Subcutaneous abdominal adipose tissue (tissue), 5 donors: ENCODE results near the gene TMPRSS15.

Source experiments
- H3K27ac ChIP-seq: one replicate; pipeline ENCODE4 v1.7.0; 2013; ENCODE audit warnings: low read depth, mild to moderate bottlenecking, inconsistent platforms, low read length, moderate library complexity
- H3K27me3 ChIP-seq, 5 donors: one replicate each; pipeline ENCODE4 v1.7.0; 2013; ENCODE audit warnings: low read length in 5 of 5, inconsistent platforms in 1 of 5; ENCODE audit not compliant: control insufficient read depth in 5 of 5, insufficient read depth in 4 of 5
- H3K36me3 ChIP-seq, 5 donors: one replicate each; pipeline ENCODE4 v1.7.0; 2013; ENCODE audit warnings: low read length in 5 of 5; ENCODE audit not compliant: control insufficient read depth in 5 of 5, insufficient read depth in 5 of 5
- H3K4me1 ChIP-seq, 5 donors: one replicate each; pipeline ENCODE4 v1.7.0; 2013; ENCODE audit warnings: low read length in 5 of 5, mild to moderate bottlenecking in 3 of 5, moderate library complexity in 1 of 5; ENCODE audit not compliant: control insufficient read depth in 5 of 5, insufficient read depth in 5 of 5
- H3K4me3 ChIP-seq, 5 donors: one replicate each; pipeline ENCODE4 v1.7.0; 2013; ENCODE audit warnings: low read length in 5 of 5, low read depth in 1 of 5
- H3K9ac ChIP-seq, 5 donors: one replicate each; pipeline ENCODE4 v1.7.0; 2013; ENCODE audit warnings: low read length in 5 of 5, mild to moderate bottlenecking in 4 of 5, moderate library complexity in 3 of 5
- H3K9me3 ChIP-seq, 5 donors: one replicate each; pipeline ENCODE4 v1.7.0; 2013; ENCODE audit warnings: low read length in 5 of 5; ENCODE audit not compliant: control insufficient read depth in 5 of 5
- donor health status: healthy.
- donor health status: healthy.
- donor health status: healthy.
- donor health status: healthy.
- donor health status: healthy.

Gene TMPRSS15

GRCh38 chr21:18403735-18404450, at the start of gene TMPRSS15:
Gene TMPRSS15 (minus strand): TSS chr21:18403785. CDS start chr21:18403622, 163 bp downstream.
- H3K9me3 ChIP-seq, result peaks cover 0 to 6% (median 0%) of the 10 kb centered on the region in 5 donors
- H3K36me3 ChIP-seq, result no peaks in the 10 kb centered on the region
- no peak within 1 kb of the TSS for H3K4me3 ChIP-seq
- H3K27me3 ChIP-seq, result no peaks in the 10 kb centered on the region
- no peaks in the 10 kb centered on the region for H3K4me1 ChIP-seq
- no peak within 1 kb of the TSS for H3K9ac ChIP-seq
- H3K27ac ChIP-seq, result no peak within 1 kb of the TSS

GRCh38 chr21:18451670-18452069, 48.1 kb upstream of the TMPRSS15 start:
- Histone ChIP-seq H3K4me1 (no peaks in the 10 kb centered on the region), H3K9me3 (no peaks in the 10 kb centered on the region), H3K9ac (no peak overlapping the region), H3K36me3 (no peaks in the 10 kb centered on the region), H3K27ac (no peak overlapping the region), H3K27me3 (no peaks in the 10 kb centered on the region), H3K4me3 (no peak overlapping the region)

GRCh38 chr21:18449605-18450550, 46.3 kb upstream of the TMPRSS15 start:
- Histone ChIP-seq H3K27ac (no peak overlapping the region), H3K4me1 (no peaks in the 10 kb centered on the region), H3K9ac (no peak overlapping the region), H3K27me3 (no peaks in the 10 kb centered on the region), H3K9me3 (peaks cover 0 to 2% (median 0%) of the 10 kb centered on the region in 5 donors), H3K4me3 (no peak overlapping the region), H3K36me3 (no peaks in the 10 kb centered on the region)

- H3K36me3 ChIP-seq, result no peaks in the 10 kb centered on the region
- no peak overlapping the region for H3K27ac ChIP-seq
- H3K4me1 ChIP-seq, result no peaks in the 10 kb centered on the region
- H3K4me3 ChIP-seq, result no peak overlapping the region
- H3K27me3 ChIP-seq, result no peaks in the 10 kb centered on the region
- peaks cover 0 to 2% (median 0%) of the 10 kb centered on the region in 5 donors for H3K9me3 ChIP-seq
- H3K9ac ChIP-seq, result no peak overlapping the region
These were observed 40.1 kb upstream of the TMPRSS15 start for GRCh38 chr21:18443701-18444100.

GRCh38 chr21:18443085-18443484, 39.5 kb upstream of the TMPRSS15 start:
- Histone ChIP-seq H3K36me3 (no peaks in the 10 kb centered on the region), H3K4me3 (no peak overlapping the region), H3K9me3 (peaks cover 0 to 2% (median 0%) of the 10 kb centered on the region in 5 donors), H3K9ac (no peak overlapping the region), H3K27ac (no peak overlapping the region), H3K27me3 (no peaks in the 10 kb centered on the region), H3K4me1 (no peaks in the 10 kb centered on the region)

- Histone ChIP-seq H3K4me1 (peaks cover 0 to 9% (median 0%) of the 10 kb centered on the region in 5 donors), H3K9me3 (no peaks in the 10 kb centered on the region), H3K4me3 (no peak overlapping the region)
These were observed 26.8 kb upstream of the TMPRSS15 start for GRCh38 chr21:18430341-18430740.

GRCh38 chr21:18424276-18424675, 20.7 kb upstream of the TMPRSS15 start:
- Histone ChIP-seq H3K27ac (no peak overlapping the region), H3K27me3 (no peaks in the 10 kb centered on the region), H3K36me3 (no peaks in the 10 kb centered on the region), H3K9ac (no peak overlapping the region), H3K4me1 (peaks cover 0 to 5% (median 0%) of the 10 kb centered on the region in 5 donors), H3K9me3 (no peaks in the 10 kb centered on the region), H3K4me3 (no peak overlapping the region)

More at GRCh38 chr21:18430341-18430740, 26.8 kb upstream of the TMPRSS15 start:
- no peaks in the 10 kb centered on the region for H3K36me3 ChIP-seq
- H3K27me3 ChIP-seq, result no peaks in the 10 kb centered on the region
- no peak overlapping the region for H3K27ac ChIP-seq
- H3K9ac ChIP-seq, result no peak overlapping the region

GRCh38 chr21:18417141-18417790, 13.7 kb upstream of the TMPRSS15 start:
- no peaks in the 10 kb centered on the region for H3K36me3 ChIP-seq
- no peaks in the 10 kb centered on the region for H3K9me3 ChIP-seq
- no peaks in the 10 kb centered on the region for H3K27me3 ChIP-seq
- H3K4me1 ChIP-seq, result no peaks in the 10 kb centered on the region
- H3K4me3 ChIP-seq, result no peak overlapping the region
- no peak overlapping the region for H3K9ac ChIP-seq
- H3K27ac ChIP-seq, result no peak overlapping the region

- Histone ChIP-seq H3K27me3 (no peaks in the 10 kb centered on the region), H3K4me3 (no peak overlapping the region), H3K9me3 (no peaks in the 10 kb centered on the region), H3K27ac (no peak overlapping the region), H3K36me3 (no peaks in the 10 kb centered on the region), H3K9ac (no peak overlapping the region), H3K4me1 (no peaks in the 10 kb centered on the region)
These were observed 8.0 kb upstream of the TMPRSS15 start for GRCh38 chr21:18411565-18411964.
